Kidney capillary endothelial cell (primary cell): ENCODE measurements around the gene USP17L11.
"Not testable (repeated sequence)": the region's sequence is repeated elsewhere in the genome, so short reads cannot be mapped to it uniquely, and the experiment has no call there.

Experiments used
- DNase-seq: peaks from one replicate; pipeline ENCODE4 v3.0.0-alpha.2; 2018; ENCODE audit warnings: low spot score

Gene USP17L11

GRCh38 chr4:9215105-9215504 is at the start of gene USP17L11:
USP17L11 (plus strand) TSS chr4:9215405; CDS start chr4:9215405, 0 bp downstream.
- DNase-seq: not testable (repeated sequence)

GRCh38 chr4:9165990-9166389 is 49.2 kb upstream of the USP17L11 start:
- DNase-seq: not testable (repeated sequence)

- DNase-seq: not testable (repeated sequence)
These were observed 45.3 kb upstream of the USP17L11 start, which contains the start of gene FAM90A26 for GRCh38 chr4:9169791-9170459. FAM90A26 (plus strand) TSS chr4:9170409; CDS start chr4:9173173, 2,764 bp downstream.

- DNase-seq: not testable (repeated sequence)
These were observed 4.8 kb upstream of the USP17L11 start, which contains the start of gene USP17L10 for GRCh38 chr4:9210357-9210756. USP17L10 (plus strand) TSS chr4:9210657; CDS start chr4:9210657, 0 bp downstream.

GRCh38 chr4:9214701-9215100 is 504 bp upstream of the USP17L11 start:
- DNase-seq: not testable (repeated sequence)

- DNase-seq: not testable (repeated sequence)
These were observed 4.6 kb downstream of the USP17L11 start, which contains the start of gene USP17L12 for GRCh38 chr4:9219852-9220251. USP17L12 (plus strand) TSS chr4:9220152; CDS start chr4:9220152, 0 bp downstream.

GRCh38 chr4:9224596-9224995 is 9.4 kb downstream of the USP17L11 start, which contains the start of gene USP17L13:
USP17L13 (plus strand) TSS chr4:9224896; CDS start chr4:9224896, 0 bp downstream.
- DNase-seq: not testable (repeated sequence)

GRCh38 chr4:9230249-9230648 is 15.0 kb downstream of the USP17L11 start:
- DNase-seq: not testable (repeated sequence)

GRCh38 chr4:9234085-9234484 is 18.9 kb downstream of the USP17L11 start, which contains the start of gene USP17L15:
USP17L15 (plus strand) TSS chr4:9234385; CDS start chr4:9234385, 0 bp downstream.
- DNase-seq: not testable (repeated sequence)

GRCh38 chr4:9238461-9238860 is 23.3 kb downstream of the USP17L11 start:
- not testable (repeated sequence) for DNase-seq

GRCh38 chr4:9243579-9243978 is 28.4 kb downstream of the USP17L11 start, which contains the start of gene USP17L17:
USP17L17 (plus strand) TSS chr4:9243879; CDS start chr4:9243879, 0 bp downstream.
- not testable (repeated sequence) for DNase-seq

GRCh38 chr4:9247953-9248680 is 32.9 kb downstream of the USP17L11 start, which contains the start of gene USP17L18:
USP17L18 (plus strand) TSS chr4:9248630; CDS start chr4:9248630, 0 bp downstream.
- not testable (repeated sequence) for DNase-seq

- DNase-seq: not testable (repeated sequence)
These were observed 37.9 kb downstream of the USP17L11 start, which contains the start of gene USP17L19 for GRCh38 chr4:9253078-9253477. USP17L19 (plus strand) TSS chr4:9253378; CDS start chr4:9253378, 0 bp downstream.

- not testable (repeated sequence) for DNase-seq
These were observed 42.6 kb downstream of the USP17L11 start, which contains the start of gene USP17L20 for GRCh38 chr4:9257824-9258223. USP17L20 (plus strand) TSS chr4:9258124; CDS start chr4:9258124, 0 bp downstream.

- not testable (repeated sequence) for DNase-seq
These were observed 47.4 kb downstream of the USP17L11 start, which contains the start of gene USP17L21 for GRCh38 chr4:9262572-9262971. USP17L21 (plus strand) TSS chr4:9262872; CDS start chr4:9262872, 0 bp downstream.
